RWPE2 (cell line): Measurements from ENCODE around the gene EPN3.

Experiments
- ATAC-seq: fragments of 200-7000 bp; cut with Tn5 transposase; 3 replicates; pipeline ENCODE4 v1.9.1; 2021; ENCODE audit warnings: low read depth
- DNase-seq: peaks from one replicate; pipeline ENCODE4 v3.0.0-alpha.2; 2020; ENCODE audit warnings: low spot score
- H3K27ac ChIP-seq: fragments of 450-650 bp; 2 replicates; pipeline ENCODE4 v1.5.1; 2017; ENCODE audit warnings: mild to moderate bottlenecking; ENCODE audit not compliant: poor library complexity, severe bottlenecking
- H3K27me3 ChIP-seq: fragments of 250-450 bp; sonication (Bioruptor Pico); 2 replicates; pipeline ENCODE4 v1.5.1; 2021; ENCODE audit warnings: mild to moderate bottlenecking, moderate library complexity; ENCODE audit not compliant: insufficient read depth, poor library complexity, severe bottlenecking
- H3K36me3 ChIP-seq: fragments of 250-450 bp; sonication (Bioruptor Pico); 2 replicates; pipeline ENCODE4 v1.5.1; 2020; ENCODE audit warnings: low read depth, mild to moderate bottlenecking, moderate library complexity
- H3K4me1 ChIP-seq: fragments of 250-450 bp; sonication (Bioruptor Pico); 2 replicates; pipeline ENCODE4 v1.5.1; 2021; ENCODE audit warnings: mild to moderate bottlenecking, moderate library complexity; ENCODE audit not compliant: insufficient read depth, poor library complexity, severe bottlenecking
- H3K4me3 ChIP-seq: fragments of 250-450 bp; sonication (Bioruptor Pico); 2 replicates; pipeline ENCODE4 v1.5.1; 2021; ENCODE audit warnings: mild to moderate bottlenecking, moderate library complexity; ENCODE audit not compliant: severe bottlenecking
- H3K9me3 ChIP-seq: fragments of 250-450 bp; sonication (Bioruptor Pico); 2 replicates; pipeline ENCODE4 v1.5.1; 2021; ENCODE audit warnings: mild to moderate bottlenecking, moderate library complexity; ENCODE audit not compliant: severe bottlenecking
- TF ChIP-seq, protein P1 (sequence below): fragments of 450-650 bp; IDR thresholded peaks from one replicate; pipeline ENCODE4 v1.5.1; 2017; ENCODE audit warnings: mild to moderate bottlenecking, moderate library complexity; ENCODE audit not compliant: poor library complexity, severe bottlenecking

EPN3 gene

DNA sequence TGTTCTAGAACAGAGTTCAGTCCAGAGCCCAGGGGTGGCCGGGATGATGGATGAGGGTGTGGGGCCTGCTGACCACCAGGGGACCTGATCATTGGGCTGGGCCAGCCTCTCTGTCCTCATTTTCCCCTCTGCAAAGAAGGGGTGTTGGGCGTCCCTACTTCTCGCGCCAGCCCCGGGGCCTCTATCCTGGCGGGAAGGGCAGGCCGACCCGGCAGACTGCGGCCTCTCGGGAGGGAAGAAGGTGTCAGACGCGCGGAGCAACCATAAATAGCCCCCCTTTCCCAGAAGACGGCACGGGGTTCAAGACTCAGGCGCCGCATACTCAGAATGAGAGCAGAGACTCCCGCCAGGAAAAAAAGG is 26.0 kb downstream of the EPN3 start:
- no peak for ATAC-seq
- Histone ChIP-seq H3K4me3 (no peak overlapping the region), H3K27me3 (peaks cover 33% of the 10 kb centered on the region)

DNA sequence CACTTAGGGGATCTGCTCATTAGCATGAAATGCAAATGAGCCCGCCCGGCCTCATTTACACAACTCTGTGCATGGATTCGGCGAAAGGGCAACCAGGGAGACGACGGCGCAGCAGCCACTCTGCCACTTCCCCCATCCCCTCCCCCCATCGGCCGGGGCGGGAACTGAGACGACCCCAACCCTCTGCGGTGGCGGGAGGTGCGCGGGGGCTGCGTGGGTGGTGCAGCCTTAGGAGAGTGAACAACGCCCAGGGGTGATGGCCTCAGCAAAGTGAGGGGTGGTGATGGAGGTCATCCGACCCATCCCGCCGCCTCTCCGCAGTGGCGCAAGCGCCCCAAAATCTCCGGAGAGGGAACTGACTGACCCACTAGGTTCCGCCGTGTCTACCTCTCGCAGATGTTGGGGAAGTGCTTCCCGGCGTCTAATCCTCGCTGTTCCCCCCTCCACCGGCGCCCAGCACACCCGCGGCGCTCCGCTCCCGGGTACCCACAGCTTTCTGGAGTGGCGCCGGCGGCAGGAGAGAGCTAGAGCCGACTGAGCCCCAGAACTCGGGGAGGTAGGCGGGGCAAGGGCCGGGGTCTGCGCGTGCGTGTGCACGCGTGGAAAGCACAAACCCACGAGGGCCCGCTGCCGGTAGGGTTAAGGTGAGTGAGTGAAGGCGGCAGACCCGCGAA is 26.5 kb downstream of the EPN3 start:
- Histone ChIP-seq H3K27me3 (peaks cover 35% of the 10 kb centered on the region), H3K36me3 (no peaks in the 10 kb centered on the region), H3K4me3 (no peak overlapping the region), H3K4me1 (no peaks in the 10 kb centered on the region), H3K9me3 (no peaks in the 10 kb centered on the region), H3K27ac (no peak overlapping the region)
- TF ChIP-seq, protein P1, sequence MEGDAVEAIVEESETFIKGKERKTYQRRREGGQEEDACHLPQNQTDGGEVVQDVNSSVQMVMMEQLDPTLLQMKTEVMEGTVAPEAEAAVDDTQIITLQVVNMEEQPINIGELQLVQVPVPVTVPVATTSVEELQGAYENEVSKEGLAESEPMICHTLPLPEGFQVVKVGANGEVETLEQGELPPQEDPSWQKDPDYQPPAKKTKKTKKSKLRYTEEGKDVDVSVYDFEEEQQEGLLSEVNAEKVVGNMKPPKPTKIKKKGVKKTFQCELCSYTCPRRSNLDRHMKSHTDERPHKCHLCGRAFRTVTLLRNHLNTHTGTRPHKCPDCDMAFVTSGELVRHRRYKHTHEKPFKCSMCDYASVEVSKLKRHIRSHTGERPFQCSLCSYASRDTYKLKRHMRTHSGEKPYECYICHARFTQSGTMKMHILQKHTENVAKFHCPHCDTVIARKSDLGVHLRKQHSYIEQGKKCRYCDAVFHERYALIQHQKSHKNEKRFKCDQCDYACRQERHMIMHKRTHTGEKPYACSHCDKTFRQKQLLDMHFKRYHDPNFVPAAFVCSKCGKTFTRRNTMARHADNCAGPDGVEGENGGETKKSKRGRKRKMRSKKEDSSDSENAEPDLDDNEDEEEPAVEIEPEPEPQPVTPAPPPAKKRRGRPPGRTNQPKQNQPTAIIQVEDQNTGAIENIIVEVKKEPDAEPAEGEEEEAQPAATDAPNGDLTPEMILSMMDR = no peak
- DNase-seq (no peak), ATAC-seq (no peak)

More for the DNA sequence above, 26.0 kb downstream of the EPN3 start:
- Histone ChIP-seq H3K9me3 (no peaks in the 10 kb centered on the region), H3K4me1 (no peaks in the 10 kb centered on the region), H3K36me3 (no peaks in the 10 kb centered on the region), H3K27ac (no peak overlapping the region)
- DNase-seq = no peak
- TF ChIP-seq, protein P1 = no peak

DNA sequence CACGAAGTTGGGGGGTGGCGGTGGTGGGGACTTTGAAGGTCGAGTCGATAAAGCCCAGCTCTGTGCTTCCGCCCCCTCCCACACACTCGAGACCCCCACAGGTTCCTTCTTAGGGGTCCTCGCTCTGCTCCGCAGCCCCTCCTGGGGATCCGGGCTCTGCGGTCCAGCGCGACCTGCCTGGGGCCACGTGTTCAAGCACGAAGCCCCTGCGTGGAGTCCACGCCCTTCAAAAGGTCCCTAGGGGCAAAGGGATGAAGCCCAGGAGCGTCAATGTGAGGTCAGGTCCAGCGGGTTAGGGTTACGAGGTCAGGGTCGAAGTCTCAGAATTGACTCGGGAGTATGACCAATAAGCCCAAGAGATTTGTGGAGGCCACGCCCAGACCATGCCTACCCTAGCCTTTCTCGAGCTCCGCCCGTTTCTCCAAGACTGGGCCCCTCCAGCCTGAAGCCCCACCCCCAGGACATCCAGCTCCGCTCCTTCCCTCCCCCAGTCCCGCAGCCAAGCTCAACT is 27.2 kb downstream of the EPN3 start:
- DNase-seq (no peak), ATAC-seq (peak; percentile 58)
- Histone ChIP-seq H3K27ac (no peak overlapping the region), H3K4me1 (no peaks in the 10 kb centered on the region), H3K9me3 (no peaks in the 10 kb centered on the region), H3K27me3 (peaks cover 36% of the 10 kb centered on the region), H3K4me3 (peak overlapping the region; percentile 35), H3K36me3 (no peaks in the 10 kb centered on the region)
- TF ChIP-seq, protein P1 = no peak

DNA sequence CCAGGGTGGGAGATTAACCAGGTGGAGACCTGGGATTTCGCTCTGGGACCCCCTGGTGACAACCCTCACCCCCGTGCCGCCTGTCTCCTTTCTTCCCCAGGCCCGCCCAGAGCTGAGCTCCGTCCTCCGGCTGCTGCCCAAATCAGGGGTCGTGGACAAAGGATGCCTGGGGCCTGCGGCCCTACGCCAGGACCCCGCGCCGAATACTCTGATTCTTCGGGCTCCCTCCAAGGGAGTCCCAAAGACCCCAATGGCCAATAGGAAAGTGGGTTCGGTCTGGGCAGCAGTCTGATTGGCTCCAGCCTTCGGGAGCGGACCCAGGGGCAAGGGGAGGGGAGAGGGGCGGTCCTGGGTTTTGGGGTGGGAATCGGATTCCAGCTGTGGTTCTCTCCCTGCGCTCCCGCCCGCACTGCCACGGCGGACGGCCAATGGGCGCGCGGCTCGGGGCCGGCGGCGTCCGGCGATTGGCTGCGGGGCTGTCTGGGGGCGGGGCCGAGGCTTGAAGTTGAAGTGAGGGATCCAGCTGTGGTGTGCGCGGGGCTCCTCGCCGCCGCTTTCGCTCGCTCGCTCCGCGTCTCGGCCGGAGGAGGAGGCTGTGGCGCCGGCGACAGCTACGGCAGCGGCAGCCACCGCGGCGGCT is 27.8 kb downstream of the EPN3 start, which contains the start of gene CACNA1G:
TSS of gene CACNA1G (plus strand) at position 531 of the 640 bp plus-strand sequence. CDS start 745 bp downstream, outside the sequence.
- H3K4me3 ChIP-seq = peak within 1 kb of the TSS; percentile 35
- no peaks in the 10 kb centered on the region for H3K36me3 ChIP-seq
- peak; percentile 92 for DNase-seq
- no peaks in the 10 kb centered on the region for H3K4me1 ChIP-seq
- TF ChIP-seq, protein P1 = no peak
- no peak within 1 kb of the TSS for H3K27ac ChIP-seq
- no peaks in the 10 kb centered on the region for H3K9me3 ChIP-seq
- ATAC-seq = peak; percentile 86
- H3K27me3 ChIP-seq = peaks cover 36% of the 10 kb centered on the region
